ENCODE measurements around the gene KRT3.

Gene KRT3

DNA sequence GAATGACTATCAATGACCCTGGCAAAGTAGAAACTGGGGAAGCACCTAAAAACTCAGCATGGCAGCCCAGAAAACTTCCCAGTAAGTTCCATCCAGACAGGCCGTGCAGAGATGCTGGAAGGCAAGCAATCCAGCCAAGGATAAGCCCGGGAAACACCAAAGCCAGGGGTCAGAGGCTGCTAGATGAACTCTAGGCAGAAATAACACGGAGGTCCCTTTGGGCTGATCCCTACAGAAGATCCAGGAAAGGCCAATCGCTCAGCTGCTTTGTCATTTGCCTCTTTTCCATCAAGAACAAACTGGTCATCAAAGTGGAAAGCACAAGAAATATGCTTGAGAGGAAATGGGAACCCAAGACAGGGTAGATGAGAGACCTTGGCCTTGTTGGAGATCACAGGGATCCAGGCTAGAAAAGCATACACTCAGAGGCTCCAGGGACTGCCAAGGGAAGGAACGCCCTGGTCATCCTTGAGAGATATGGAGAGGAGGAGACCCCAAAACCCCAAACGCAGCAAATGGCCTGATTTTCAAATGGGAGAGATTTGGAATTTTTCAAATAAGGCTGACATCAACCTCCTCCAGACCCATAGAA is 31.7 kb upstream of the KRT3 start:
- DNase-seq (ENCODE audit: low spot score) = no peak

DNA sequence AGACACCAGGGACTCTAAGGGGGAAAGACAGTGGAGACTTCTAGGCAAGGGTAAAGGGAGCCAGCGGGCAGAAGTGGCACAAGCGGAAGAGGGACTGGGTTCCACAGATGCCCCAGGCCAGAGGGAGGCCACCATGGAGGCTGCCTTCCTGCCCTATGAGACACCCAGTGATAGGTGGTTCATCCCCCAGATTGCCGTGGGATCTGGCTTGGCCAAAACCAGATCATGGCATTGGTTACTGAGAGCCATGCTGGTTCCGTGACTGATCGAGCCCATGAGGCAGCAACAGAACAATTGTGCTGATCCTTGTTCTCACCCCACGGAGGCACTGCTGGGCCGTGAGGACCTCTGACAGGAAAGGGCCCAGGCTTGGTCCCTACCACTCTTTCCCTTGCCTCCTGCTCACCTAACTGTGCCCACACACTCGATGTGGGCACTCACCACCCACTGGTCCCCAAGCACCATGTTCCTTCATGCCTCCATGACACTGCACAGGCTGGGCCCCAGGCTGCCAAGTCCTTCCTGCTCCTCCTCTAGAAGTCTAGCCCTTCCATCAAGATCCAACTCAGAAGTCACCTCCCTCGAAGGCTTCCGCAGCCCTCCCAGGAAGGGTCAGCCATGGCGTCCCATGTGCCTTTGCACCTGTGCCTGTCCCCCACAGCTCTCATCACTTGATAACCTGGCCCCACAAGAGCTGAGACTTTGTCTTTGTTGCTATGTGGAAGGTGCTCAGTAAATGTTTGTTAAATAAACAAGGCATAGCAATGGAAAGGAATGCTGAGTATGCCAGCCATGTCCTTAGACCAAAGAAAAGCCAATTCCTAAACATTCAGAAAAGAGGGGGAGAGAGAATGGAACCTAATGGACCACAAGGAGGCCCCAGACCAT is 30.9 kb upstream of the KRT3 start:
- no peak for DNase-seq (ENCODE audit: low spot score)

DNA sequence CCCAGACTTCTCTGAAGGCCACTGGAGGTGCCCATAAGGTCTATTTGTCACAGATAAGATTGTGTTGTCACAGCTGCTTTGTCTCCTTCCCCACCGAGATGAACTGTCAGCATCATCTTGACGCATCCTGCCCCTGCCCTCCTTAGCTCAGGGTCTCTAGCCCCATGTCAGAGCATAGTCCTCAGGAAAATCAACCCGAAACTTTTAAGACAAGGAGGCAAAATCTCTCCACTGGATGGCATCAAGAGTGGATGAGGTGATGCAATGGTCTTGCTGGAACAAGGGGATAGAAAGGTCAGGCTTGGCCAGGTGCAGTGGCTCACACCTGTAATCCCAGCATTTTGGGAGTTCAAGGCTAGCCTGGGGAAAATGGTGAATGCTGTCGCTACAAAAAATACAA is 30.0 kb upstream of the KRT3 start:
- no peak for DNase-seq (ENCODE audit: low spot score)

DNA sequence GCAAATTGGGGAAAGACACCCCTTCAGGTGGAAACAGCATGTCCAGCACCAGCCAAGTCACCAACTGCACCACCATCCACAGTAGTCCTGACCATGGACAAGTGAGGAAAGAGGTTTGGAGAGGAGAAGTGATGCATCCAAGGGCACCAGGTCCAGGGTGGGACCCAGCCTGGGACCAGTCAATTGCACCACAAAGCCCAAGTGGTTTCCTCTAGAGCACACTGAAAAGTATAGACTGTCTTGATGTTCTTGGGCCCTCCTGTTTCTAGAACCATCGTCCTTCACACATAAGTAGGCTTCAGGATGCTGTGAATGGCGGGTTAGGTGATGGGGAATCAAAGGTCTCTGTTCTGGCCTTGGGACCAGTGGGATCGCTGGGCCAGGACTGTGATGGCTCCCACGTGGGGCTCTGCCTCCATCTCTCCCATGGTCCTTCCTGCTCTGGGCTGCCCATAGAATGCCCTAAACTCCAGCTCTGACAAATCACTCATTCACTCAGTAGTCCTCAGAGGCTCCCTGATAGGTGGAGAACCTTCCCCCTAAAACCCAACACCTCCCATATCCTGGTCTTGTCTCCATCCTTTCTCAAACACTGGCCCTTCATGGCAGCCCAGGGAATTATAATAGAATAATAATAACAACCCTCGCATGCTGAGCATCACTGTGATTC is 29.0 kb upstream of the KRT3 start:
- no peak for DNase-seq (ENCODE audit: low spot score)

DNA sequence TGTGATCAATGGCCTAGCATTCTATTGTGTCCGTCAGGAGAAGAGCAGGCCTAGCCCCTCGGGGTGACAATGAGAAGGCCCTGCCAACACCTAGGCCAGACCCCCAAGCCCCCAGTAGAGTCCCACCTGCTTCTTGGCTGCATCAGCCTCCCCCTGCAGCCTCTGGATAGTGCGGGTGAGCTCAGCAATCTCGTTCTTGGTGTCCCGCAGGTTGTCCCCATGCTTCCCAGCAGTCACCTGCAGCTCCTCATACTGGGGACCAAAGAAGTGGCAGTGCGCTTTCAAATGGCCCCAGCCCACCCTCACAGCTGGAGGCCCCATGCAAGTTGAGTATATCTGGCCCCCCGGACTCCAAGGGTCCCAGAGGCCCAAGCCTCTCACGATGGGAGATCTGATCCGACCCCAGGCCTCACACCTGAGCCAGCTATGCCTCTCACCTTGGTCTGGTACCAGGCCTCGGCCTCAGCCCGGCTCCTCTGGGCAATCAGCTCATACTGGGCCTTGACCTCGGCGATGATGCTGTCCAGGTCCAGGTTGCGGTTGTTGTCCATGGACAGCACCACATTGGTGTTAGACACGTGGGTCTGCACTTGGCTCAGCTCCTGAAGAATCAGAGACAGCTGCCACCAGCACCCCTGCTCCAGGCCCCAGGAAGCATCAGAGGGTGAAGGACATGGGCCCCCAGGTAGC is 28.0 kb upstream of the KRT3 start:
- DNase-seq (ENCODE audit: low spot score) = no peak

DNA sequence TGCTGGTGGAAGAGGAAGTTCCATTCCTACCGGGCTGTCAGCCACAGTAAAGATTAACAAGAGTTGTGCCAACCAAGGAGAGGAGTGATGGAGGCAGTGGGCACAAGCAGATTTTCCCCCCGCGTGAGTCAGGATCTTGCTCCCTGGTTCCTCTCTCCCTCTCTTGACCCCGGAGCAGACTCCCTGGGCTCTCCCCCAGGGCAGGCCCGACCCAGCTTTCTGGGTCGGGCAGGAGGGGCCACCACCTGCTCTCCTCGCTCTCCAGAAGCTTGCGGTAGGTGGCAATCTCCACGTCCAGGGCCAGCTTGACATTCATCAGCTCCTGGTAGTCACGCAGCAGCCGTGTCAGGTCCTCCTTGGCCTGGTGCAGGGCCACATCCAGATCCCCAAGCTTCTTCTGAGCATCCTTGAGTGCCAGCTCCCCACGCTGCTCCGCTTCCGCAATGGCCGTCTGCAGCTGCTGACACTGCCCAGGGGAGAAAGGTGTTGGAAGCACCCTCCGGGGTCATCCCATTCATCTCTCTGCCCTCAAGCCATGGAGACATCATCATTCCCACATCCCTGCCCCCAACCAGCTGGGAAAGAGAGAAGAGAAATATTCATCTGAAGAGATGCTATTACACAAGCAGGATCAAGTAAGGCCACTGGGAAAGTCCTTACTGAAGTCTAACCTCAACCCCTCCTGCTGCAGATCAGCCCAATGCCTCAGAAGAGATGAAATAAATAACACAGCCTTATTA is 27.0 kb upstream of the KRT3 start:
- no peak for DNase-seq (ENCODE audit: low spot score)

DNA sequence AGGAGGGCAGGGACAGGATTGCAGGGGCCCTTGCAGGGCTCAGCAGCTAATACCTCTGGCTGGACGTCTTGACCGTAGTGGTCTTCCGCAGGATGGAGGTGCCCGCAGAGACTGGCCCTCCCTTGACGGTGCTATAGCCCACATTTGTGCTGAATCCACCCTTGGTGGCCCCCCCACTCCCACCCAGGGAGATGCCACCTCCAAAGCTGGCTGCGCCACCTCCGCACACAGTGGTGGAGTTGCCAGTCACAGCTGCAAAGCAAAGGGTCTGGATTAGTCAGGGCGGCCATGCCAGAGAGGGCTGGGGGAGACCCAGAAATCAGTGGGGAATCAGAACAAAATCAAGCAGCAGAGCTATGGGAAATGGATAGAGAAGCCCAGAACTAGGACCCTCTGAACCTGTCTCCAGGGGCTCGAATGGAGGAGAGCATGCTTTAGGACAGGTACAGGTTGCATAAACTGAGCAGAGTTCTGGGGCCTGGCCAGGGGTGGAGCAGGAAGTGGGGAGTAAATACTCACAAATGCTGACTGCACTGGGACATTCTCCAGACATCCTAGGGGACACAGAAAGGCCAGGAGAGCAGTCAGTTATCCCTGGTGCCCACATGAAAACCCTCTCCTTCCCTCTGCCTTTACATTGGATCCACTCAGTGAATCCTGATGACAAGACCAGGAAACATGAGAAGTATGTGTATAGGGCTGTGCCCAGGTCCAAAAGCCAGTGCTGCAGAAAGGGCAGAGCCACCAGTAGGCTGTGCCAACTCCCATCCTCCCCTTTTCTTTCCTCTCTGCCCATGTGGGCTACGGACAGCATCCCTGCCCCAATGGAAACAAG is 26.1 kb upstream of the KRT3 start:
- no peak for DNase-seq (ENCODE audit: low spot score)

DNA sequence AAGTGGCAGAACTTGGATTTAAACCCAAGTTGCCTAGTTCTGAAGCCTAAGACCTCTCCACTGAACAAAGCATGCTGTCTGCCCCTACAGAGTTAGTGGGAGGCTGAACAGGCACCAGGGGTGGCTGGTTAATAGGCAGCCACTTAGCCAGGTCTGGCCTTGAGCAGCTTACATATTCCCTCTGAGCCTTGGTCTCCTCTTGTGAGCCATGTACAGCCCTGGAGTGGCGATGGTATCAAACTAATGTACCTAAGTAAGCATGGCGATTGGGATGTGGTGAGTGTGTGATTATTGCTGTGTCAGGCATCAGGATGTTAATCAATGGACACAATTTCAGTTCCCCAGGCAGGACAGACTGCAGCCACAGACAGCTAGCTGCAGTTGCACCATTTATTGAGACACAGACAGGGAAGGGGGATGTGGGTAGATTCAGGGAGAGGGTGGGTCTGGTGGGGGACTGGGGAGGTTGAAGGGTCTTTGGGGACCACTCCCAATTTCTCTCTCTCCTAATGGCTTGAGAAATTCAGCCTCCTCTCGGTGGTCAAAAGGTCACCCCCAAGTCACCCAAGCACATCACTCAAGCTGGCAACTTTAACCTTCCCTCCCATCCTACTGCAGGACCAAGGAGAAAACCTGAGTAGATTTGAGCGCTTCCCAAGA is 25.3 kb upstream of the KRT3 start:
- no peak for DNase-seq (ENCODE audit: low spot score)

DNA sequence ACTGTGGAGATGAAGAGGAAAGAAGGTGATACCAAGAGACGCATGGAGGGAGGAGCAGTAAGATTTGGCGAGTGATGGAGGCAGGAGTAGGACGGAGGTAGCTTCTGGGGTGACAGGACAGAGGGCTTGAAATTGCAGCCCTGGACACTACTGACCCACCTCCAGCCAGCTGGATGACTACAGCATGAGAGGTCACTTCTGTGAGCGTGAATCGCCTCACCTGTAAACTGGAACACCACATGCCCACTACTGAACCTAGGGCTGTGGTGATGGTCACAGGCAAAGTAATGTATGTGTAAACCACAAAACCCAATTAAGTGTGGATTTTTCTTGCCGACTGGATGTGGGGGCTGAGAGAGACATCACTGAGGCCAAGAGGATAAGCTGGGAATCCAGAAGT is 24.6 kb upstream of the KRT3 start:
- no peak for DNase-seq (ENCODE audit: low spot score)

DNA sequence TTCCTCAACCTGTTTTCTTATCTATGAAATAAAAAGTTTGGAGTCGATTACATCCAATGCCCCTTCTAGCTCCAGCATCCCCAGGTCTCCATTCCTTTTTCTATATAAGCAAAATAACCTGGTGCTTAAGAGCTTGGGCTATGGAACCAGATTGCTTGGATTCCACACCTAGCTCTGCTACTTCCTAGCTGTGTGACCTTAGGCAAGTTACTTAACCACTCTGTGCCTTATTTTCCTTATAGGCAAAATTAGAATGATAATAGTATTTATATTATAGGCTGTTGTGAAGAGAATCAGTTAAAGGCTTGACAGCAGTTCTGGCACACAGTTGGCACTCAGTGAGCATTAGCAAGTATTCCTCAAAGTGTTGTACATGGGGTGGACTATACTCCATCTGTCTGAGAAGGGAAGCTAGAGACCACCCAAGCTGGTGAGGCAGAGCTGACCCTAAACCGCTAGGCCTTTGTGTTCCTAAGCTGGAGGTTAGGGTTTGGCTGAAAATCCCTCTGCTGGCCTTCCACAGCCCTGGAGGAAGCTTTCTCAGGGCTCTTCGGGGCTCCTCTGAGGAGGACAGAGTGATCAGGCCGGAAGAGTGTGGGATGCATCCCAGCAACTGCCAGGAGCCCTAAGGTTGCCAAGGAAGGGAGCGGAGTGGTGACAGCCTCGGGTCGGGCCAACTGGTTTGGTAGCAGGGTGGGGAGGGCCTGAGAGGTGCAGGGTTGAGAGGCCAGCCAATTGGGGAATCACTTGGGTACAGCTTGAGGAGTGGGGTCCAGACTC is 24.0 kb upstream of the KRT3 start:
- DNase-seq (ENCODE audit: low spot score) = no peak

DNA sequence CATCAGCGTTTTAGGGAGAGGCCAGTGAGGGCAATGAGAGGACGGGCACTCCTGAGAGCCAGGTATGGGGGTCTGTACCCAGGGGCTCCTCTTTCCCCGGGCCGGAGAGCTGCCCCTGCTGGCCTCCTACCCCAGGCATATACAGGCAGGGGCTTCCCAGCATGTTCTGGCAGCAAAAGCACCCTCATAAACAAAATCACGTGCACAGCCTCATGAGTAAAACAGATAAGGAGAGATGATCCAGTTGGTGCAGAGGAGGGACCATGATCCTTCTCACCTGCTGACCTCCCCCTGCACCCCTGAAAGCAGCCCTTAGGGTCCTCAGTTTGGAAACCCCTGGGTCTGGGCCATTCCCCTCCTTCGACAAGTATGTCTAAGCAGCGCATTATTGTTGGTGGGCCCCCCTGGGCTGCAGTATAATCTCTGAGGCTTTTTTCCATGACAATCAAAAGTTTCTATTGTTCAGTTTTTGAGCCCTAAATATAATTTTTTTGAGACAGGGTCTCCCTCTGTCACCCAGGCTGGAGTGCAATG is 23.0 kb upstream of the KRT3 start:
- no peak for DNase-seq (ENCODE audit: low spot score)

DNA sequence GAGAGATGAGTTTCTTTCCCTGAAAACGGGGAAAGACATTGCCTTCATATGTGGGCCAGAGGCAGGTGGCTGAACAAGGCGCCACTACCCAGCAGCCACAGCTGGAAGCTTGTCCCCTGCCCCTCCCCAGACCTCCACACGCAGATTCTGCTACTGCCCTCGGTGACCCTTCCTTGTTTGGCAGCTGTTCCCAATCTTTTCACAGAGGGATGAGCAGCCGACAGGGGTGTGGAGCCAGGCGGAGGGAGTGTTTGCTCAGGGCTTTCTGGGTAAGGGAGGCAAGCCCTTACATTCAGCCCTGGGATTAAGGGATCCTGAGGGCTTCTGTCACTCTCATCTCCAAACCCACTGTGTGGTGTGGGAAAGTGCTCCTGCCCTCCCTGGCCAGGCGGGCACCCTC is 22.5 kb upstream of the KRT3 start:
- no peak for DNase-seq (ENCODE audit: low spot score)

DNA sequence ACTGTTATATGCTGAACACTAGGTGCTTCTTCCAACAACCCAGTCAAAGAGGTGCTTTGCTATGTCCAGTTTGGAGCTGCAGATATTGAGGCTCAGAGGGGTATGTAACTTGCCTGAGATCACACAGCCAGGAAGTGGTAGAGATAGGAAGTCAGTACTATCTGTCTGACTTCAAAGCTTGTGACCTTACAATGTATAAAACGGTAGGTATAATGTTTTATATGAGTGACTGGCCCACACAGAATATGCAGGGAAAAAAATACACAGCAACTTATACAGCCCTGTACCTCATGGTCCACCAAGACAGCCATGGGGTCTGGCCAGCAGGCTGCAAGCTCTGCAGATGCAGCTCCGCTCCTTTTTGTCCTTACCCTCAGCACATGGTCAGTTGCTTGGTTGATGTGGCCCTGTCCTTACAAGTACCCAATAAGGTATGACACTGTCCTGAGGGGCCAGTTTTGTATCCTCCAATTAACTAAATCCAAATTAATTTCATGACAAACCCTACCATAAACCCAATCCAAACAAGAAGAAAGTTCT is 21.9 kb upstream of the KRT3 start:
- DNase-seq (ENCODE audit: low spot score) = no peak

DNA sequence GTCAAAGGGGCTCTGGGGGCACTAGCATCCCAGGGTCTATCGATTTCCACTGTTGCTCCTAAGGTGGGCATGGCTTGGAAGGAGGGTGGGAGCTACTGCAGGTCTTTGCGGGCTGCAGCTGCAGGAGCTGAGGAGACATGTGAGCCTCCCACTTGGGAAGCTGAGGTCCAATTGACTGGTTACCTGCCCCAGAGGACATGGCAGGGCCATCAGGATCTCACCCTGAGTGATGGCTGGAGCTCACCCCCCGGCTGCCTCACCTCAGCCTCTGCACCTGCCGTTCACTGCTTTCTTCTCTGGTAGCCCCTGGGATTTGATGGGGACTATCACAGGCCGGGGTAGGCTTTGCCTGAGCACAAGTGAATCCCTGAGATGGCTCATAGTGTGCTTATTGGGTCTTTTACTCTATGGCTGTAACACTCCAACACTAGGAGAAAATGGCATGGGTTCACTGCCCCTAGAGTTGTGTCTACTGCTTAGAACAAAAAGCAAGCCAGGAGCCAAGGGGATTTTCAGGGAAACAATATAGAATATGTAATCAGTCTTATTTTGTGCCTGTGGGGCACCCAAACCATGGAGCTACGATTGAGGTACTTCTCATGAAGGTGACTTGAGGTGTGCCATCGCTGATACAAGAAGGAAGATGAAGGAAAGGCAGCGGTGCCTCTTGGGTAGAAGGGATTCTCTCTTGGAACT is 21.2 kb upstream of the KRT3 start:
- DNase-seq (ENCODE audit: low spot score) = no peak

DNA sequence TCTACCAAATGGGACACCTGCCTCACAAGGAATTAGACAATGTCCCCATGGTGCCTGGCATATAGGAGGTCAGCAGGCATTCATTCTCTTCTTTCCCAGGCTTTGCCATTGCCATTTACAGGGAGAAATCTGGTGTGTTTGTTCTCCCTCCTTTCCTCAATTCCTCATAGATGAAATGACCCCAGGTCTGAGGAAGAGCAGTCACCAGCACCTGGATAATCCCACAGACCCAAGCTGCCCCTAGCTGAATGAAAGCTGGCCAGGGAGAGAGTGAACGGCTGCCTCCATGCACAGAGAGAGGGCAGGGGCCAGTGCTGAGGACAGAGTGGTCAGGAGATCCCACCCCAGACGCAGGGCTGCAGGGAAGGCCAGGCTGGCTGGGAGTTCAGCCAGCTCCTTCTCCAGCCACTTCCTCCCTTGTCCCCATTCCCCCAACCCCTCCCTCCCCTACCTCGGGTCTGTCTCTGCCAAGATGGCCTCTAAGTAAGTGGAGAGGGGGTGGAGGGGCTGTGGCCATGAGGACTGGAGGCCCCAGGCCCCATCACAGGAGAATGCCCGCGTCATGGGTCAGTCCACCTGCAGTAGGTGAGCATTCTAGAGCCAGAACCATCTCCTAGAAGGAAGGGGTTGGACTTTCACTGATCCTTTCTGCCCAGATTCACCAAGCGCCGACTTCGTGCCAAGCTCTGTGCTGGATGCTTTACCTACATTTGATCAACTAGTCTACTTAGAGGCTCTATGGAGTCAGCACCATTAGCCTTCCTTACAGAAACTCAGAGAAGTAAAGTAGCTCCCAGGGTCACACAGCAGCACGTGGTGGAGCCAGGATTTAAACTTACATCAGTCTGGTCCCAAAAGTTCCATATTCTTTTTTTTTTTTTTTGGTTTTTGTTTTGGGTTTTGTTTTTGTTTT is 20.0 kb upstream of the KRT3 start:
- no peak for DNase-seq (ENCODE audit: low spot score)

DNA sequence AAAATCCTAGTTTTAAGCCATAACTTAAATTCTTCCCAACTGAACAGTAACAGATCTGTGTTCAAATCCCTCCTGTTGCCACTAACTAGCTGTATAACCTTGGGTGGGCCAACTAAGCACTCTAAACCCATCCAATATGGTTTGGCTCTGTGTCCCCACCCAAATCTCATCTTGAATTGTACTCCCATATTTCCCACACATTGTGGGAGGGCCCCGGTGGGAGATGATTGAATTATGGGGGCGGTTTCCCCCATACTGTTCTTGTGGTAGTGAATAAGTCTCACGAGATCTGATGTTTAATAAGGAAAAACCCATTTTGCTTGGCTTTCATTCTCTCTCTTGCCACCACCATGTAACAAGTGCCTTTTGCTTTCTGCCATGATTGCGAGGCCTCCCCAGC is 19.2 kb upstream of the KRT3 start:
- DNase-seq (ENCODE audit: low spot score) = no peak

DNA sequence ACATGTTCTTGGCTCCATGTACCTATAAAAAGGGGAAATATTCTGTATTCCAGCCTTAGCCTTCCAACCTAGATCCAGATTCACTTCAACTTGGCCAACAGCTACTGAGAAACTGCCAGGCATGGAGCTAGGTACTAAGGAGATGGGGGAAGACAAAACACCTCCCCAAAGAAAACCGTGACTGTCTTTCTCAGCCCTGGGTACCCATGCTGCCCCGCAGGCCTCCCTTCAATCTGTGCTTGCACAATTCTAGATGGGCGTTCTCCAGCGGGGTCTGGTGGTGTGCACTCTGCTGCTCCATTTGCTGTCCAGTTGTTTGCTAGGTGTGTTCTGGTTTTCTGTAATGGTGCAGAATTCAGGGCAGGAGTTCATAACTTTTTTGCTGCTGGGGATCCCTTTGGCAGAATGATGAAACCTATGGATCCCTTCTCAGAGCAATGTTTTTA is 18.8 kb upstream of the KRT3 start:
- no peak for DNase-seq (ENCODE audit: low spot score)

Data from COLO829 (cell line).